HG03432 (cell line): ENCODE results near the gene AOPEP.
"Not testable (repeated sequence)": the region's sequence is repeated elsewhere in the genome, so short reads cannot be mapped to it uniquely, and the experiment has no call there.

Source experiments
- ATAC-seq: cut with Tn5 transposase; IDR thresholded peaks from one replicate; pipeline ENCODE4 v1.9.1; 2021; ENCODE audit warnings: mild to moderate bottlenecking, moderate library complexity; ENCODE audit not compliant: unreplicated experiment

Gene AOPEP

GRCh38 chr9:95008151-95008771, 281.8 kb downstream of the AOPEP start:
- no peak for ATAC-seq

DNA sequence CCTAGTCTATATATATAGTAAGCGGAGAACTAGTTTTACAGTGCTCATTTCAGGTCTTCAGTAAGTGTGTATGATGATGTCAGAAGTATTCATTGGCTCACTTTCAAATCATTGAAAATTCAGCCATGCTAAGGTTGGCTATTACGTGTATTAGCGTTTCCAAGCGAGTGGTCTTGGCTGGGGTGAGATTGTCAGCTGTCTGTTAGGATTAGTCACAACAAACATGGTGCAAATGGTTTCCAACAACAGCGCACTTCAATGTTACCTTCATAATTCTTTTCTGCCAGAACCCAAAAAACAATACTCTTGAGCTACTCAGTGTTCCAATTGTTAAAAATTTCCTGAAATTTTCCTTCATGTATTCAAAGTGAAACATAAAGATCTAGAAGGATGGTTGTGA, 283.0 kb downstream of the AOPEP start:
- ATAC-seq: no peak

DNA sequence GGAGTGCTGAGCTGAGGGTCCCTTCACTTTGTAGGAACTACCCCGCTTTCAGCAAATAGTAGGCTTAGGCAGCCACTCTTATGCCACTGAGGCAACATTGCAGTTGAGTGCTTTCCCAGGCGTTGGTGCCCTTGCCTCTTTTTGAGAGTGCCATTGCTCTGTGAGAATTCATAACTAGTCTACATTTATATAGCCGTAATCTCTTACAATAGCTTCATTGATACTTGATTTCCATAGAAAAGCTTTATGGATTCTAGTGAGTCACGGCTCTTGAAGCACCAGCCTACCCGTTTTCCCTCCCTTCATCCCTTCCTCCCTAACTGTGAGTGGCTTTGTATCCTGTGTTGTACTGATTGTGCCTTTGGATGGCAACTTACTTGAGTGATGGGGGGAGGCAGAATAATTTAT, 283.9 kb downstream of the AOPEP start:
- no peak for ATAC-seq

DNA sequence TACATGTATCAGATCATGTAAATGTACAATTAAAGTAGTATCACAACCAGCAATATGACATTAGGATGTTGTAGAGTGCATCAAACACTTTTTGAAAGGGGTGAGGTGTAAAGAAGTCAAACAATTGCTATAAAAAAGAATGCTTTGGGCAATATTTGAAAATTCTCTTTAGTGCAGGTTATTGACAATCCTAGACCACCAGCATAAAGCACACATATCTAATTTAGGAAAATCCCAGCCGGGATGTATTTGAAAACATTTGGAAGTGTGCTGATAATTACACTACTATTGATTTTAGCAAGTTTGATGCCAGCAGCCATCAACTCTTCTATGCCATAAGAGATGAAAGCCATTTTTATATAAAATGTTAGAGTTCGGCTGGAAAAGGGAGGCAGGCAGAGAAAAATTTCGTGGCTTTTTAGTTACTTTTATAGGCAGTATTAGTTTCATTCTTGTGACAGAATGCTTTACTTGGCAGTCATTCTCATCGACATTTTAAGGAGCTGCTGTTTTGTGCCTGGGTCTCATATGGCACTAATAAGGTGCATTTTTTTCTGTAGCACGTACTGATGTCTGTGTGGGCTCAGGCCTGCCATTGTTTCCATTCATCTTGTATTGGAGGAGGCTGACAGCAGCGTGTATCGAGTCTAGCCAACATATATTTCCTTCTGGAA, 285.7 kb downstream of the AOPEP start:
- no peak for ATAC-seq

- ATAC-seq: no peak
These were observed 286.4 kb downstream of the AOPEP start for GRCh38 chr9:95012902-95013301.

DNA sequence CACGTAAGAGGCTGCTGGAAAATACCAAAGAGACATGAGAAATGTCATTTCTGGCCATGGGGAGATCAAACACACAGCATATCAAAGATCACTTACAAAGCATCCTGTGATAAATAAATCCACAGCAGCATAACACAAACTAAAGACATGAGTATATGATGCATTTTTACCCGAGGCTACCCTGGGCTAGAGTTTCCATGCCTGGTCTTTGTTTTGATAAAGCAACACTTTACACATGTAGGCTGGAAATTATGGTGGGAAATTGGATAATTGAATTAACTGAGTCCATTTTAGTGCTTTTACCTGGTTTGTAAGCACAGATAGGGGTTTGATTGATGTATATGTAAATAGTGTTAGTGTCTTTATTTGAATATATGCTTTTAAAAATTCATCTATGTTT, 288.4 kb downstream of the AOPEP start:
- no peak for ATAC-seq

- ATAC-seq: no peak
These were observed 289.1 kb downstream of the AOPEP start for GRCh38 chr9:95015569-95015968.

- ATAC-seq: no peak
These were observed 290.6 kb downstream of the AOPEP start for GRCh38 chr9:95017062-95017461.

DNA sequence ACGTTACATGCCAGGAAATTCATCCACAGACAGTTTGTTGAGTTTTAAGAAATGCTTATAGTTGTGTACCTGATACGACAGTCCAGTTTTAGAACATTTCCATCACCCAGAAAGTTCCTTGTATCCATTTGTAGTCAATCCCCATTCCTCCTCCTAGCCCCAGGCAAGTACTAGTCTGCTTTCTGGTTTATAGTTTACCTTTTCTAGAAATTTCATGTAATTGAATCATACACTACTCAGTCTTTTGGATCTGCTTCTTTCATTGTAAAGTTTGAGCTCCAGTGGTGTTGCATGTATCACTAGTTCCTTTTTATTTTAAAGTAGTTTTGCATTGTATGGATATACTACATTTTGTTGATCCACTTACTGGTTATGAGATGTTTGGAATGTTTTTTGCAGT, 291.2 kb downstream of the AOPEP start:
- ATAC-seq: no peak

DNA sequence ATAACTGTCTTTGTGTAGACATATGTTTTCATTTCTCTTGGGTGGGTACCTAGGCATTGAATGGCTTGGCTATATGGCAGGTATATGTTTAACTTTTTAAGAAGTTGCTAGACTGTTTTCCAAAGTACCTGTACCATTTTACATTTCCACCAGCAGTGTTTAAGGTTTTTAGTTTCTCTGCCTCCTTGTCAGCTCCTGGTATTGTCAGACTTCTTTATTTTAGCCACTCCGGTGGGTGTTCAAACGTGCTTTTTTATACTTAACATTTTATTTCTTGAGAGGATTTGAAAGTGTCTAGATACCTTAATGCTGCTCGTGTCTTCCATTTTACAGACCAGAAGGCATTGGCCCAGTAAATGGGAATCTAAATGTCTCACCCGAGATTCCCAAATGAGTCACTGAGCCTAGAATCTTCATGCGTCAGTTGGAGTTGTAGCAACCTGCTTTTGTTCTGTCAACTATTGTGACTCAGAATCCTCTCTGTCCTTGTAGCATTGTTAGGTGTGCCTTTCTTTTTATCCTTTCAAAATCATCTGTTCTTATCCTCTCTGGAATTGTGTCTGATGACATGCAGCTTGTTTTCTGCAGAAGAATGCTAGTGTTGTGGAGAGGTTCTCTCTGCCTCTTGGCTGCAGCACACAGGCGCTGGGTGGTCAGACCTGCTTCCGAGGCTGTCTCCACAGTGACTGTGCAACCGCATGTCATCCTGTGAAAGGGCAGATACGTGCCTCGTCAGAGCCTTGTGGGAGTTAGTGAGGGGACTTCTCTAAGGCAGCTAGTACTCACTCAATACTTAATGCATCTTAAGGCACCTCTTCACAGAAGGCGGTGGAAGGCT, 291.8 kb downstream of the AOPEP start:
- ATAC-seq: peak; percentile 67

- ATAC-seq: not testable (repeated sequence)
These were observed 294.1 kb downstream of the AOPEP start for GRCh38 chr9:95020644-95021043.

DNA sequence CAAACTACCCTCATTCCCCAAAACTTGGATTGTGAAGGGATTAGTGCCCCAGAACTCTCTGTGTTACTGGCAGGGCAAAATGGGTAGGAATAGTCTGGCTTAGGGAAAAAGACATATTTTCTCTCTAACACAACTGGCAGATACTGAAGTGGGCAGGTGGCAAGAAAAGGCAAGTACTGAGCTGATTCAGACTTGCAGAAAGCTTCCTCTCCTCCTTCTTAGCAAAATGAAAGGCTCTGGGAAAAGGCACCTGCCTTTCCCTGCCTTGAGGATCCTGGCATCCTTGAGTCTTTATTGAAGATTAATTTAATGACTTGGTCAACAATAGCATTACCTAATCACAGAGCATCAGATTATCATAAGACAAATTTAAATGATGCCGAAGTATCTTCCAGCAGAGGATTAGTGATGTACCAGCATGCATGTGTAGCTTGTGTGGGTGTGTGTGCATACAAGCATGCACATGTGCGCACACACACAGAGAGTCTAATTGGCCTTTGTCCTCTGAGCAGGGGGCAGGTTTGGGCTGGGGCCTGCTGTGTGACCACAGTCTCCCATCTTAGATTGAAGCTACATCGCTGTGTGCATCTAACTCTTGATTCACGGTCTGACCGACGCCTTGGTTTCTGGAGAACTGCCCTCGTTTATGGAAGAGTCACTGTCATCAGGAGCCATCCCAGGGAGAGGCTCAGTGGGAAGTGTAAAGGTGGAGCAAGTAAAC, 294.8 kb downstream of the AOPEP start:
- no peak for ATAC-seq

DNA sequence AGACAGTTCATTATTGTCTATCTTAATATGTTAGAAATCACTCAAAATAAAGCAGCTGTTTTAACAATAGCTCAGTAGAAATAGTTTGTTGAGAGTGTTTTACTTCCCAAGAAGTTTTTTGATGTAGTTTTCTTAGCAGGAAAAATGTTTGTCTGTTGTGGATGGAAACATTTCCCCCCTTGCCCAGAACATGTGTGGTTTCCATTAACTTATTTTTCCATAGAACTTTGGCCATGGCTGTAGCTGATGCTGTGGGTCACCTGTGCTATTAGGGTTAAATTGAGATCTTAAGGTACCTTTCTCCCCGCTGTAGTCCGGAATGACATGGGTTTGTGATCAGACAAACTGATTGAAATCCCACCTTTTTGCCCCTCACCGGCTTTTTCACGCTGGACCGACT, 296.2 kb downstream of the AOPEP start:
- no peak for ATAC-seq

GRCh38 chr9:95023217-95024003, 296.9 kb downstream of the AOPEP start:
- ATAC-seq: no peak

DNA sequence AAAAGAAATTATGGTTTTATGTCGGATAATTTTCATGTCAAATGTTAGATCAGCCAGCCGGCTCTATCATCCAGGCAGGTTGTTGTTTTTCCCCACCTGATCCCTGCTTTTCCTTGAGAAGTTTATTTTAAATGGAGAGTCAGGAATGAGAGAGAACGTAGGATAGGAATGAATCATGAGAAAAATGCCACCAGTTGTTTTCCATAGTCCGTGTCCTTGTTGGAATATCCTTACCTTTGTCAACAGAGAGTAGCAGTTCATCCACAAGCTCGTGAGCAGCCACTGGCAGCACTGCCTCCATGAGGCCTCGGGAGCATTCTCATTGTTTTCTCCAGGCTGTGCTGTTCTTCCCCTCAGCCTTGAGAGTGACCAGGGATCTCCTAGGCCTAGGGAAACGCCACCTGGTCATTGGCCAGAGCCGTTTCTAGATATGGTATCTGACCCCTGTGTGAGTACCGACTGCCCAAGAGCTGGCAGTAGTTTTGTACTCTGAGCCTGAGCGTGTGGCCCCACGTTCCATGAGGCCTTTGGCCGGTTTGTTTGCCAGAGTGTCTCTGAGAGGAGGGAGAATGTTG, 297.7 kb downstream of the AOPEP start:
- ATAC-seq: no peak

GRCh38 chr9:95025213-95026147, 299.0 kb downstream of the AOPEP start:
- no peak for ATAC-seq

- ATAC-seq: no peak
These were observed 299.6 kb downstream of the AOPEP start for GRCh38 chr9:95026148-95026524.

DNA sequence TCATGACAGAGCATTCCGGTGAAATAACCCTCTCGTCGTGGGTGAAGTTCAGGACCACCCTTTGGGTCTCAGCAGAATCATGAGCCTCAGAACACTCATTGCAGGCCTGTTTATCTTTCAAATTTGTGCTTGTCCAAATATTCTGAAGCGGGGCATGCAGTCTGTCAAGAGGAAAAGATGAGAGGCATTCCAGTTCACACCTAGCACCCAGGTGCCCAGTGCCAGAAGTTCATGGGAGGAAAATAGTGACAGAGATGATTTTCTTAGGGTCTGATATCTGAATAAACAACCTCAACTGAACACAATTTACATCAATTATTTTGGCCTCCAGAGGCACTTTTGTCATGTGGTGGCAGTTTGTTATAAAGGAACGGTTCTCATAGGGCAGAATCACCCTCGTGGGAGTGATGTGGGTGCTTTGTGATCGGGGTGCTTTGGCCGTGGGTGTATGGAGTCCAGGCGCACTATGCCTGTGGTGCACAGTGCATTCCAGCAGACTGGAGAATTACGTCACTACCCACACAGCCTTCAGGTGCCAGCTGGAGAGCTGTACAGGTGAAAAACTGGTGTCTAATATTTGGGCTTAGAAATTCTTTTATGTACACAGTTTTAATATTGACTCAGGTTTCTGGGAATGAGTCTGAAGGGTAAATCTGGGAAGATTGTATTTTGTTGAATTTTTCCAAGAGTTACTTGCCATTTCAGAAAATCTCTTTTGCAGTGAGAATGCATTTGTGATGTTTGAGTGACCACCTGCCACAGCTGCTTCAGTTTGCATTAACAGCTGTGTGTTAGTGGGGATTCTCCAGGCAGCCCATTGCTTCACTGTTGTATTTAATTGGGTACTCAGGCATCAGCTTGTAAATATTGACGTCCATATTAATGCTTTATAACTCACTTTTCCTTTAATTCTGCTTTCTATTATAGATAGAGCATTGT, 301.7 kb downstream of the AOPEP start:
- no peak for ATAC-seq
